DND-41 (cell line): ENCODE results near the gene ZNF700.

Experiments used
- CTCF ChIP-seq: IDR thresholded peaks from 2 replicates; pipeline ENCODE4 v1.5.1; 2012; ENCODE audit warnings: borderline replicate concordance, low read length, moderate library complexity, mild to moderate bottlenecking; ENCODE audit not compliant: poor library complexity, severe bottlenecking; ENCODE audit errors: extremely low read depth
- EZH2 ChIP-seq: IDR thresholded peaks from 3 replicates; pipeline ENCODE4 v1.6.1; 2012; ENCODE audit warnings: borderline replicate concordance, low read depth, mild to moderate bottlenecking, moderate library complexity, low read length, inconsistent platforms; ENCODE audit not compliant: severe bottlenecking

GRCh38 chr19:11894851-11895250 lies 30.1 kb upstream of the ZNF700 start:
- TF ChIP-seq CTCF (no peak), EZH2 (no peak)
